Fibroblast of the aortic adventitia (primary cell): ENCODE data around the gene GFPT2. TPM values are rescaled to one million over a fixed set of nuclear protein-coding genes. Genes with fewer than 3 reads are reported as not detected.

Source experiments
- DNase-seq: peaks from one replicate; pipeline ENCODE4 v3.0.0-alpha.2; 2010; ENCODE audit warnings: low read depth
- H3K4me3 ChIP-seq: 2 replicates; pipeline ENCODE4 v1.5.1; 2011; ENCODE audit warnings: low read depth, mild to moderate bottlenecking, control low read depth, low read length, moderate library complexity
- total RNA-seq: library from RNA; depleted of rRNA; stranded (reverse); fragments of >200 nt; gene quantifications from 2 replicates; pipeline ENCODE4 v1.2.3, GENCODE V29; 2012; ENCODE audit warnings: low replicate concordance
- TF ChIP-seq, protein P1 (sequence below): IDR thresholded peaks from 2 replicates; pipeline ENCODE4 v1.5.1; 2011; ENCODE audit warnings: mild to moderate bottlenecking, low read length, control low read depth, inconsistent platforms; ENCODE audit not compliant: insufficient read depth

GFPT2 gene
- total RNA-seq, 1 donor: 69.8 TPM

DNA sequence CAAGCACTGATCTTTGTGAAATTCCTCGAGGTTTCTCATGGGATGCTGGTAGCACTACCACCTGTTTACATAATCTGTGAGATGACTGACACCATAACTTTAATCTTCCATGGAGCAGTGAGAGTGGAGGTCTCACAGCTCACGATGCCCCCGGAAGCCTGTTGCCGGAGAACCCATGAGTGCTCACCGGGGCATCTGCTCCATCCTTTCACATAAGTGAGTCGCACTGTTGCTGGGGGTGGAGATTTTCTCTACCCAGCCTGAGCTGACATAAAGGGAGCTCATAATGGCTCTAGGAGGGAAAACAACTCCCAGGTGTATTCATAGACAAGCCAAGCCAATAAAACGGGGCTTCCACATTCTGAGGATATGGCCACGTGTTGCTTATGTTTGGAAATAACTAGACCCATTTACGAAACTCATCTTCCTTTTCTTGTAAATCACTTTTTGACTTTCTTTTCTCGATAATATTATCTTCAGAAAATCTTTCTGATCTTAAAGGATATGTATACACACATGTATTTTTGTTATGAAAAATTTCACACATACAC lies 11.2 kb upstream of the GFPT2 start:
- H3K4me3 ChIP-seq: no peak overlapping the region
- TF ChIP-seq, protein P1, sequence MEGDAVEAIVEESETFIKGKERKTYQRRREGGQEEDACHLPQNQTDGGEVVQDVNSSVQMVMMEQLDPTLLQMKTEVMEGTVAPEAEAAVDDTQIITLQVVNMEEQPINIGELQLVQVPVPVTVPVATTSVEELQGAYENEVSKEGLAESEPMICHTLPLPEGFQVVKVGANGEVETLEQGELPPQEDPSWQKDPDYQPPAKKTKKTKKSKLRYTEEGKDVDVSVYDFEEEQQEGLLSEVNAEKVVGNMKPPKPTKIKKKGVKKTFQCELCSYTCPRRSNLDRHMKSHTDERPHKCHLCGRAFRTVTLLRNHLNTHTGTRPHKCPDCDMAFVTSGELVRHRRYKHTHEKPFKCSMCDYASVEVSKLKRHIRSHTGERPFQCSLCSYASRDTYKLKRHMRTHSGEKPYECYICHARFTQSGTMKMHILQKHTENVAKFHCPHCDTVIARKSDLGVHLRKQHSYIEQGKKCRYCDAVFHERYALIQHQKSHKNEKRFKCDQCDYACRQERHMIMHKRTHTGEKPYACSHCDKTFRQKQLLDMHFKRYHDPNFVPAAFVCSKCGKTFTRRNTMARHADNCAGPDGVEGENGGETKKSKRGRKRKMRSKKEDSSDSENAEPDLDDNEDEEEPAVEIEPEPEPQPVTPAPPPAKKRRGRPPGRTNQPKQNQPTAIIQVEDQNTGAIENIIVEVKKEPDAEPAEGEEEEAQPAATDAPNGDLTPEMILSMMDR: no peak
- no peak for DNase-seq

DNA sequence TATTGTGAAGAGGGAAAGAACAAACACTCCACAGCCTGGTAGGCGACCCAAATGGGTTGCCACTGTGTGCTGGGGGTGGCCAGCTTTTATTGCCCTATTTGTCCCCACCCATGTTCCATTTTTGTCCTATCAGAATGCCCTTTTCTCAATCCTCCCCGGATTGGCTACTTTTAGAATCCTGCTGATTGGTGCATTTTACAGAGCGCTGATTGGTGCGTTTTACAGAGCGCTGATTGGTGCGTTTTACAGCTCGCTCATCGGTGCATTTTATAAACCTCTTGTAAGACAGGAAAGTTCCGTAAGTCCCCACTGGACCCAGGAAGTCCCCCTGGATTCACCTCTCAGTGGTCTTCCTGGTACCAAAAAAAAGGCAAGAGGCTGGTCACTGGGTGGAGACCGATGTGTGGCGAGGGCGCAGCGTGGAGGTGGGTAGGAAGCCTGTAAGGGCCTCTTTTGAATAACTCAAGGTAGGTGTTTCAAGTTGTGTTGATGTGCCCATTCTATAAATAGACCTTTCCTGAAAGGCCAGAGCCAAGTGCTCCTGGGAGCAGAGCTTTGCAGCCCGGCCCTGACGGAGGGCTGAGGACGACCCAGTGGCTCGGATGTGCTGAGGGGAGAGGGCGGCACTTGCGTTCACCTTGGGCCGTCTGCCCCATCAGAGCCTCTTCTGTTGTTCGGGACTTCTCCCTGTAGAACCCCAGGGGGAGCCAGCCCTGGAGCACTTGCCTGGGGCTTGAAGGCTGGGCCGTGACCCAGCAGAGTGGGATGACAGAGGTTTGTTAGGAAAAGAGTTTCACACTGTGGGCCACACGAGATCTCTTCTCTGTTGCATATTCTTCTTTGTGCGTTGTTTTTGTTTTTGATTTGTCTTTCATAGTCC lies 7.2 kb upstream of the GFPT2 start:
- TF ChIP-seq, protein P1: no peak
- DNase-seq: no peak
- H3K4me3 ChIP-seq: no peak overlapping the region

DNA sequence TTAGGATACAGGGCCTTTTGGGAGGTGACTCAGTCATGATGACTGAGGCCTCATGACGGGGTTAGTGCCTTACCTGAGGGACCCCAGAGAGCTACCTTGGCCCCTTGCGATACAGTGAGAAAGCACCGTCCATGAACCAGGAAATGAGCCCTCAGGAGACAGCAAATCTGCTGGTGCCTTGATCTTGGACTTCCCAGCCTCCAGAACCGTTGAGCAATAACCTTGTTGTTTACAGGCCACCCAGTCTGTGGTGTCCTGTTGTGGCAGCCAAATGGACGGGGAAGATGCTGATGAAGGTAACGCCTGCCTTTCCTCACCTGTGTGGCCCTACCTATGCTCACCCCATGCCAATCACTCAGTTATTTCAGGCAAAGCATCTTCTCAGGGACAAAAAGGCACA lies 5.6 kb upstream of the GFPT2 start:
- TF ChIP-seq, protein P1: no peak
- no peak overlapping the region for H3K4me3 ChIP-seq
- no peak for DNase-seq

DNA sequence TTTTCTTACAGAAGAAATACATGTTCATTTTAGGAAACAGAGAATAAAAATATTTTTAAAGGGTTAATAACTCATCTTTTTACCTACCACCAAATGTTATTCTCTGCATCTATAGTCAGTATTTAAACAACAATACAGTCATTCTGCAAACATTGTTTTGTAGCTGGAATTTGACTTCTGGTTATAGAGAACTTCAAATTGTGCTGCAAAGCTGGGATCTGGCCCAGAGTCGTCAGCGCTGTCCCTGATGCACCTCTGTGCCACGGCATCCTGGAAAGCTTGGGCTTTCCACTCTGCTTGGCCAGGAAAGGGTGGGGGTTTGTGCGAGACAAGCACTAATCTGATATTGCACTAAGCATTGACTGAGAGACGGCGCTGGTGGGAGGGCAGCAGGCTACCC lies 5.0 kb upstream of the GFPT2 start:
- DNase-seq: no peak
- TF ChIP-seq, protein P1: no peak
- no peak overlapping the region for H3K4me3 ChIP-seq

DNA sequence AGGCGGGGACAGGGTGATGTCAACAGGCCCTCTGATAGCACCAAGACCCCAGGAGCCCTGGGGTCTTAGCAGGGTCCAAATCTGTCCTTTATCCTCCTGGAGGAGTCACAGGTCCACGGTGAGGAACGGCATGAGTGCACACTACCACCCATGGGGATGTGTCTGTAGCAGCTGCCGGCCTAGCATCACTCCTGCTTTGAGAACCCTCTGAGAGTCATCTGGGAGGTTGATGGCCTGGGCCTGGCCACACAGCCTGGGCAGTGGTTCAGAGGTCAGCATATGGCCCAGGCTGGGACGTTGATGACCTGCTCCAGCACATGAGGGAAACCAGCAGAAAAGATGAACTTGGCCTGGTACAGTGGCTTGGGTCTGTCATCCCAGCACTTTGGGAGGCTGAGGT lies 1.8 kb upstream of the GFPT2 start:
- no peak overlapping the region for H3K4me3 ChIP-seq
- TF ChIP-seq, protein P1: no peak
- no peak for DNase-seq

DNA sequence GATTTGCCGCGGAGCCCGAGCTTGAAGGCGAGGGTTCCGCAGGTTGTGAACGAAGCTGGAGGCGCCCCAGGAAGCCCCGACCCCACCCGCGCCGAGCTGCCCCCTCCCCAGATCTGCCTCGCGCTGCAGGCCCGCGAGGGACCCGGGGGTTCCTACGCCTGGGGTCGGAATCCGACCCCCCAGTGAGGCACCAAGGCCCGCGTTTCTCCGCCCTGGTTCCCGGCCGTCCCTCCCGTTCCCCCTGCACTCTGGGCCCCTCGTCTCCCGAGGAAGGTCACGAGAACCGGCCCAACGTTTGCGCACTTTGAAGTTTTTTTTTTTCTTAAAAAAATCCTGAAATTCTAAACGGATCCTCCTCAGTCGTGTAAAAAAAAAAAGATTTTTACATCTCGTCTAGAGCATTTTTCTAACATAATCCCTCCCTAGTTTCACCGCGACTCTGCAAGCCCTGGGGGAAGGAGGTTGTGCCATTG lies 880 bp upstream of the GFPT2 start:
- TF ChIP-seq, protein P1: no peak
- peak overlapping the region; percentile 79 for H3K4me3 ChIP-seq
- DNase-seq: no peak
